ENCODE data around the gene ZNF169.
"Not testable (repeated sequence)": the region's sequence is repeated elsewhere in the genome, so short reads cannot be mapped to it uniquely, and the experiment has no call there.

The ZNF169 gene

DNA sequence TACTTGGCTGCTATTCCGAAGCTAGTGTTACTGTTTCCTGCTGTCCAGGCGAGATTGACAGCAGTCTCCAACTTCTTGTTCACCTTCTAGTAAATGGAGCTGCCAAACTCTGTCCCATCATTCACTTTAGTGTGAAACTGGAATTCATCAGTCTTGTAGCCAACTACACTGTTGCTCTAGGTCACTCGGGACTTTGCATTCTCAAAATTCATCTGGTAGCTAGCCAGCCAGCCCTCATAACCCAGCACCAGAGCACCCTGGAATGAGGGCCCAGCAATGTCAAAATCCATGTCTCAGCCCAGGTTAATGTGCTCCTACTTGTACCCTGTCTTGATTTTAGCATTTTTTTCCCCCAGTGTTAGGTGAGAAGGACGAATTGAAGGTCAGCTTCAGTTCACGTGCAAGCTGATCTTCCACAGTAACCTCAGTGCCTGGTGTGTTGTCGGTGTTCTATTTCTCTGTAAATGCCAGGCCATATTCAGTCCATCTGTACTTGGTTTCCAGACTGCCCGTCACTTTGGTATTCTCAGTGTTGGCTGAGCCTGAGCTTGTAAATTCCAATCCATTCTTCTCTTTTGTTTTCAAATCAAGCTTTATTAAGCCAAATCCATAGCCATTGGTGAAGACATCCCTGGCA is 28.9 kb downstream of the ZNF169 start:
- DNase-seq = no peak

- no peak for DNase-seq
These were observed 30.6 kb downstream of the ZNF169 start for GRCh38 chr9:94289691-94290090.

DNA sequence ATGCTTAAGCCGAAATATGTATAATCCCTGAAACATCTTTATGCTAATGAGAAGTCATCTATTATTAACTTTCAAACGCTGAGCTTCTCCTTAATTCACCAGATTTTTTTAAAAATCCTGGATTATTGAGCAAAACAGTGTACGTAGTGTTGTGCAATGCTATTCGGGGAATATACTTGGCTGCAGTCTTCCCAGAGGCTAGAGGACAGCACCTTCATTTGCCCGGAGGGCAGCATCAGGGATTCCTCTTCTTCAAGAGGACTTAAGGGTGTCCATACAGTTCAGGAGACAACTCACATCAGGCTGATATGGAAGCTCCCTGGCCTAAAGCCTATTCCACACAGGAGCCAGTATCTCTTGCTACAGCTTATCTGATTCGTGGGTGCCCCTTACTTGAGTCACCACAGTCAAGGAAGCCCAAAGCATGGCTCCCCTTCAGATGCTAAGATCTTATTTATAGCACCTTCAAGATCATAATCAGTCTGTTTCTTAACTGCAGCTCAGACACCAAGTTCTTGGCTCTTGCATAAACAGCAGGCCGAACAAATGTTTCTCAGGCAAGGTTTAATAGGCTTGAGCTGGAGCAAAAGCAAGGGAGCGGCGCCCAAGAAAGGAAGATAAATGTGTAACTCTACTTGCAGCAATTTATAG is 40.0 kb downstream of the ZNF169 start:
- DNase-seq = no peak

- no peak for DNase-seq
These were observed 41.6 kb downstream of the ZNF169 start for GRCh38 chr9:94300470-94301301.

DNA sequence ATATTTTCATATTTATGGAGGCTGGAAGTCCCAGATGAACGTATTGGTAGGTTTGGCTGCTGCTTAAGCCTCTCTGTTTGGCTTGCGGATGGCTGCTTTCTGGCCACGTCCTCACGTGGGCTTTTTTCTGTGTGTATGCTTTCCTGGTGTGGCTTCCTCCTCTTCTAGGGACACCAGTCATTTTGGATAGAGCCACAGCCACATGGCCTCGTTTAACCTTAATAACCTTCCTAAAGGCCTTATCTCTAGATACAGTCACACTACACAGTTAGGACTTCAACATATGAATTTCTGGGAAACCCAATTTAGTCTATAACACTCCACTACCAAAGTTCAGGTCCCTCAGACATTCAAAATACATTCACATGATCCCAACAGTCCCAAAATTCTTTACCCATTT is 42.5 kb downstream of the ZNF169 start:
- no peak for DNase-seq

DNA sequence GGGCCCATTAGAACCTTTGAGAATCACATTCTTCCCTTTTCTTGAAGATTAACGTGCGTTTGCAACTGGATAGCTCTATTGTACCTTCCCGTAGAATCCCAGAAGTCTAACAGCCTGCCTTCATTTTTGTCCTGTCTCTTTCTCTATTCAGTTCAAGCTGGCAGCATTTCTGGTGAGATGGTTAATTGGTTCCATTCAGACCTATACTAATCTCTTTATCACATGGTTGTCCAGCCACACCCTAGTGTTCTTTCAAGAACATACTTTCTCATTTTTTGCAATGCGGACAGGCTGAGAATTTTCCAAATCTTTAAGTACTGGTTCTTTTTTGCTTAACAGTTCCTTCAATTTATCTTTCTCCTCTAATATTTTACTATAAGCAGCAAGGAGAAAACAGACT is 43.3 kb downstream of the ZNF169 start:
- DNase-seq = no peak

GRCh38 chr9:94303321-94303720 is 44.2 kb downstream of the ZNF169 start:
- no peak for DNase-seq

- not testable (repeated sequence) for DNase-seq
These were observed 56.2 kb downstream of the ZNF169 start for GRCh38 chr9:94315034-94315984.

GRCh38 chr9:94316236-94316635 is 57.1 kb downstream of the ZNF169 start:
- DNase-seq = not testable (repeated sequence)

DNA sequence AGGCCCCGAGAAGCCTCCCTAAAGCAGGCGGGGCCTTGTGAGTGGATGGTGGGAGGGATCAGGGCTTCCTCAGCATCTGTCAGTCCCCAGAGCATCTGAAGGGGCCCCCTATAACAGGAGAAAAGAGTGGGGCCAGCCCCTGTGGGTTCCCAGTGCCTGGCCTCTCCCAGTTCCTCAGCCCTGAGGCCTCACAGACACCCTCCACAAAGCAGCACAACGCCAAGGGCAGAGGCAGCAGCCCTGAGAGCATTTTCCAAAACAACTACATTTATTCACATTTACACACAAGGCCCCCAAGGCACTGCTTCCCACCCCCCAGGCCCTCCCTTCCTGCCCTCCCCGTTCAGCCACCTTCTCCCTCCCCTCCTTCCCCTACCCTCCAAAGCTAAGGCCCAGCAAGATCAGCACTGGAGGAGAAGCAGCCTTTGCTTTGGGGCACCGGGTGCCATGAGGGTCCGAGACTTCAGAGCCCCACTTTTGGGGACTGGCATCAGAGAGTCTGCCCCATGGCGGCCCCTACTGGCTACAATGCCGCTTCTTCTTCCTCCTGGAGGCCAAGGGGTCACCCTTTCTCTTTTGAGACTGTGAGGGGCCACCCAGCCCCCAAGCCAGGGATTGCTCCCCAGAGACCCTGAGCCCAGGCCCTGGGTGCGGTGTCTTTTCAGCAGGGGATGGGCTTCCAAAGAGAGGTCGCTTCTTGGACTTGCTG is 59.0 kb downstream of the ZNF169 start:
- not testable (repeated sequence) for DNase-seq

- DNase-seq = not testable (repeated sequence)
These were observed 63.3 kb downstream of the ZNF169 start for GRCh38 chr9:94322342-94322940.

DNA sequence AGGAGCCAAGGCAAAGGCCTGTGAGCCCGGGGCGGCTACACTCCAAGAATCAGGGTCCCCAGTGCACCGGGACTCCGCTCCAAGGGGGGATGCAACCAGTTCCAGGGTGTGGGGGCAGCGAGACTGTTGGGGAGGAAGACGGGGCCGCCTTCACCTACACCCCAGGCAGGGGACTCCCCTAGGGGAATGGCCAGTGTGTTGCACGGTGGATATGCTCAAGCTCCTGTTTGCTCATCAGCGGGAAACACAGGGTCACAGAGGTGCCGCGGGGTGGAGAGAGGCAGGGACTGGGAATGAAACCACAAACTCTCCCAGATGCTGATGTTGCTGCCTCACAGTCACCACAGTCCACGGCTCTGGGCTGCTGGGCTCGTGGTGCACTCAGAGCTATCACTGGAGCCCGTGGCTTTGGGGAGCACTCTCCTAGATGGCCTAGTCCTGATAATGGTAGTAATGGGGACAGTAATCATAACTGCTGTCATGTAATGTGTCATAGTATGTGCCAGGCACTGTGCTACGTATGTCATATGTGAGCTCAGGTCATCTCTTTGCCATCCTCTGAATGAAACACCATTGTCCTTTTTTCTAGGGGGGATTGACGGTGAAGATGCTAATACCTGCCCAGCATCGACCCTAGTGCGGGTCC is 64.2 kb downstream of the ZNF169 start:
- not testable (repeated sequence) for DNase-seq

- not testable (repeated sequence) for DNase-seq
These were observed 66.5 kb downstream of the ZNF169 start for GRCh38 chr9:94325583-94325982.

DNA sequence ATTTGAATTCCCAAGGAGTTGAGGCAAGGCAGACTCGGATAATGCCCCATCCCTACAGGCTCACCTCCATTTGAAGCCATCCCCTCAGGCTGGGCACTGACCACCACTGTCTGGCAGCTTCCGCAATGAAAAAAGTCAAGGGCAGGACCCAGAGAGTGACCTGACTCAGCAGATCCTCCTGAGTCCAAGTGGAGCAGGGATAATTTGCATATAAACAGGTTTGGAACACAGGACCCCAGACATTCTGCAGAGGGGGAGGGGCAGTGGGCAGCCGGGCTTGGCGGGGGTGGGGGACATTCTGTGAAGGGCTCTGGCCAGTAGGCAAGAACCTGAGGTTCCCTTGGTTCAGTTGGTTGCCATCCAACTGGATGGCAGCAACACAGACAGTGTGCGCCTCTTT is 69.4 kb downstream of the ZNF169 start, which contains the start of gene NUTM2F:
Gene NUTM2F, minus strand, starts transcription at position 101 of the 400 bp plus-strand sequence. Its CDS starts 21 bp downstream, at position 80.
- not testable (repeated sequence) for DNase-seq

- not testable (repeated sequence) for DNase-seq
These were observed 77.3 kb downstream of the ZNF169 start for GRCh38 chr9:94336445-94336844.

DNA sequence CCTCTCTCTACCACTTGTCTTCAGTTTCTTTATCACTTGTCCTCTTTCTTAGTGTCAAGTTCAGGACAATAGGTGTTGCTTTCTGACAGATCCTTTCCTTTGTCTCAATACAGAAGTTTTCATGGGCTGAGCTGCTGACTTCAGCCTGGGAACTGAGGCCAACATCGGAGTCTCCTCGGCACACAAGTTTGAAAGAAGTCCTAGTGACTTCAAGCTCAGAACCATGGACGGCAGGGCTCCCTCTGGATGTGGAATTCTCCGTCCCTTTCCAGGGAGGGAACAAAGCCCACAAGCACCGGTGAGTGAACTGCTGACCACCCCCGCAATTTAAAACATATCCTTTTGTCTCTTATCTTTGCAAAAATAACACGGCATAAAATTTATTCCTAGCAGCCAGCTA is 79.6 kb downstream of the ZNF169 start:
- DNase-seq = not testable (repeated sequence)

GRCh38 chr9:94339657-94340056 is 80.6 kb downstream of the ZNF169 start:
- not testable (repeated sequence) for DNase-seq

DNA sequence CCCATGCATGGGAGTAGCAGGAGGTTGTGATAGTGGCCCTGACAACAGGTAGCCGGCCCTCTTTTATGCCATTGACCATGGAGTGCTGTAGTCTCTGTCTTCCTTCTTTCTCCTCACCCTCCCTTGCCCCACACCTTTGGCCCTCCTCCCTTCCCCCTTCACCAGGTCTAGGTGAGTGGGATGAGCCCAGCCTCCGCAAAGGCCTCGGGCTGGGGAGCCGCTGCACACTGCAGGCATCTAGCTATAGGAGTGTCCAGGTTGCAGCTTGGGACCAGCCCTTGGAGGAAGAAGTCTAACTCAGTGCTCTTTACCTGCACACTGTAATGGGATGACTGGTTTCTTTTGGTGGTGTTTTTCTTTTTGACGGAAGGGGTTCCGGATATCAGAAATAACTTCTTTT is 81.7 kb downstream of the ZNF169 start:
- not testable (repeated sequence) for DNase-seq

- not testable (repeated sequence) for DNase-seq
These were observed 82.6 kb downstream of the ZNF169 start for GRCh38 chr9:94341703-94342102.

GRCh38 chr9:94347451-94347850 is 88.4 kb downstream of the ZNF169 start:
- not testable (repeated sequence) for DNase-seq

GRCh38 chr9:94348754-94349153 is 89.7 kb downstream of the ZNF169 start:
- DNase-seq = not testable (repeated sequence)
